Measurements from ENCODE around the gene PSMD4.

PSMD4 gene

GRCh38 chr1:151294742-151295462 is 40.4 kb downstream of the PSMD4 start:
- no peak for DNase-seq (ENCODE audit: low read depth, low spot score)

- no peak for DNase-seq (ENCODE audit: low read depth, low spot score)
Measured at GRCh38 chr1:151309811-151310323, 55.3 kb downstream of the PSMD4 start.

GRCh38 chr1:151311011-151311410 is 56.5 kb downstream of the PSMD4 start:
- no peak for DNase-seq (ENCODE audit: low read depth, low spot score)

GRCh38 chr1:151311589-151312331 is 57.2 kb downstream of the PSMD4 start:
- peak; percentile 63 for DNase-seq (ENCODE audit: low read depth, low spot score)

- no peak for DNase-seq (ENCODE audit: low read depth, low spot score)
Measured at GRCh38 chr1:151312411-151312810, 57.9 kb downstream of the PSMD4 start.

GRCh38 chr1:151312826-151313225 is 58.3 kb downstream of the PSMD4 start:
- DNase-seq (ENCODE audit: low read depth, low spot score), result no peak

GRCh38 chr1:151313501-151313900 is 59.0 kb downstream of the PSMD4 start:
- no peak for DNase-seq (ENCODE audit: low read depth, low spot score)

- DNase-seq (ENCODE audit: low read depth, low spot score), result no peak
Measured at GRCh38 chr1:151314137-151314875, 59.8 kb downstream of the PSMD4 start.

GRCh38 chr1:151315565-151316235 is 61.2 kb downstream of the PSMD4 start:
- no peak for DNase-seq (ENCODE audit: low read depth, low spot score)

All from activated CD4-positive, CD25-positive, alpha-beta regulatory T cell treated with anti-CD3 and anti-CD28 coated beads, Interleukin-2, amount 50 U/mL, for 16 hours (primary cell).